Neural cell (in vitro differentiated cells): ENCODE measurements around the gene CPPED1. TPM values are rescaled to one million over a fixed set of nuclear protein-coding genes. Genes with fewer than 3 reads are reported as not detected.

Source experiments
- H2AFZ ChIP-seq: fragments of 200-600, 300-800 bp; sonication (generic), shearing (Covaris generic); 2 replicates; pipeline ENCODE4 v1.6.0; 2014; ENCODE audit warnings: low read depth, mild to moderate bottlenecking, antibody characterized with exemption, low read length, moderate library complexity
- H3F3A ChIP-seq: fragments of 200-600 bp; shearing (Covaris generic); 2 replicates; pipeline ENCODE4 v1.6.1; 2016; ENCODE audit warnings: mild to moderate bottlenecking, moderate library complexity, mixed read lengths, antibody characterized with exemption, low read length; ENCODE audit not compliant: insufficient read depth, poor library complexity, severe bottlenecking
- H3K27ac ChIP-seq: fragments of 200-600, 300-800 bp; sonication (generic), shearing (Covaris generic); 2 replicates; pipeline ENCODE4 v1.5.1; 2014; ENCODE audit warnings: mild to moderate bottlenecking, low read length, moderate library complexity
- H3K27me3 ChIP-seq: fragments of 300-800, 200-600 bp; sonication (generic), shearing (Covaris generic); 2 replicates; pipeline ENCODE4 v1.6.0; 2014; ENCODE audit warnings: mild to moderate bottlenecking, low read depth, low read length, moderate library complexity; ENCODE audit not compliant: insufficient read depth
- H3K36me3 ChIP-seq: fragments of 300-800, 200-600 bp; sonication (generic), shearing (Covaris generic); 2 replicates; pipeline ENCODE4 v1.5.1; 2014; ENCODE audit warnings: mild to moderate bottlenecking, antibody characterized with exemption, low read length, moderate library complexity; ENCODE audit not compliant: insufficient read depth
- H3K4me2 ChIP-seq: fragments of 300-800, 200-600 bp; sonication (generic), shearing (Covaris generic); 2 replicates; pipeline ENCODE4 v1.6.0; 2014; ENCODE audit warnings: mild to moderate bottlenecking, low read length
- H3K4me3 ChIP-seq: fragments of 300-800, 200-600 bp; sonication (generic), shearing (Covaris generic); 2 replicates; pipeline ENCODE4 v1.5.1; 2014; ENCODE audit warnings: mild to moderate bottlenecking, low read length, moderate library complexity
- H3K79me2 ChIP-seq: fragments of 200-600 bp; shearing (Covaris generic); replicated peaks from 2 replicates; pipeline ENCODE4 v1.6.0; 2014; ENCODE audit warnings: mild to moderate bottlenecking, low read length, moderate library complexity; ENCODE audit not compliant: insufficient read depth
- H3K9ac ChIP-seq: fragments of 300-800, 200-600 bp; sonication (generic), shearing (Covaris generic); 2 replicates; pipeline ENCODE4 v1.6.1; 2016; ENCODE audit warnings: mild to moderate bottlenecking, low read length, mixed read lengths
- H3K9me2 ChIP-seq: fragments of 200-600 bp; shearing (Covaris generic); 2 replicates; pipeline ENCODE4 v1.6.1; 2016; ENCODE audit warnings: mild to moderate bottlenecking, low read length, mixed read lengths; ENCODE audit not compliant: insufficient read depth
- H3K9me3 ChIP-seq: fragments of 200-600, 300-800 bp; sonication (generic), shearing (Covaris generic); 2 replicates; pipeline ENCODE4 v1.6.1; 2016; ENCODE audit warnings: mild to moderate bottlenecking, mixed run types, low read length, moderate library complexity, mixed read lengths
- H4K20me1 ChIP-seq: fragments of 200-600 bp; shearing (Covaris generic); 2 replicates; pipeline ENCODE4 v1.6.1; 2016; ENCODE audit warnings: mild to moderate bottlenecking, mixed run types; ENCODE audit not compliant: insufficient read depth
- EP300 ChIP-seq: fragments of 450-650 bp; conservative IDR thresholded peaks from 2 replicates; pipeline ENCODE4 v1.6.1; 2014; ENCODE audit warnings: antibody characterized with exemption, mild to moderate bottlenecking, moderate library complexity; ENCODE audit not compliant: poor library complexity, severe bottlenecking
- EZH2 ChIP-seq: fragments of 200-600, 300-800 bp; shearing (Covaris generic), sonication (generic); IDR thresholded peaks from 2 replicates; pipeline ENCODE4 v1.6.1; 2014; ENCODE audit warnings: antibody characterized with exemption, low read length, borderline replicate concordance, mild to moderate bottlenecking; ENCODE audit not compliant: insufficient read depth, poor library complexity, severe bottlenecking
- MXI1 ChIP-seq: fragments of 450-650 bp; conservative IDR thresholded peaks from 2 replicates; pipeline ENCODE4 v1.6.1; 2014; ENCODE audit warnings: antibody characterized with exemption, mild to moderate bottlenecking; ENCODE audit not compliant: poor library complexity, severe bottlenecking
- POLR2AphosphoS5 ChIP-seq: IDR thresholded peaks from 2 replicates; pipeline ENCODE4 v1.6.1; 2012
- RAD21 ChIP-seq: fragments of 450-650 bp; conservative IDR thresholded peaks from 2 replicates; pipeline ENCODE4 v1.6.1; 2014; ENCODE audit warnings: antibody characterized with exemption, mild to moderate bottlenecking, moderate library complexity
- SMC3 ChIP-seq: fragments of 450-650 bp; conservative IDR thresholded peaks from 2 replicates; pipeline ENCODE4 v1.6.1; 2014; ENCODE audit warnings: antibody characterized with exemption, mild to moderate bottlenecking, moderate library complexity; ENCODE audit not compliant: poor library complexity
- TAF1 ChIP-seq: IDR thresholded peaks from 2 replicates; pipeline ENCODE4 v1.6.1; 2012; ENCODE audit warnings: low read depth
- polyA plus RNA-seq: library from polyadenylated mRNA; depleted of rRNA; stranded (reverse); fragments of >200 nt; gene quantifications from 2 replicates; pipeline ENCODE4 v1.2.3, GENCODE V29; 2014
- TF ChIP-seq, protein P1 (sequence below): IDR thresholded peaks from 2 replicates; pipeline ENCODE4 v1.6.1; 2012; ENCODE audit warnings: borderline replicate concordance
- TF ChIP-seq, protein P2 (sequence below): fragments of 450-650 bp; IDR thresholded peaks from 2 replicates; pipeline ENCODE4 v1.5.1; 2014; ENCODE audit warnings: antibody characterized with exemption, mild to moderate bottlenecking, moderate library complexity; ENCODE audit not compliant: poor library complexity, severe bottlenecking

The CPPED1 gene
- polyA plus RNA-seq, 1 donor from 2014 or later = 2.5 TPM

DNA sequence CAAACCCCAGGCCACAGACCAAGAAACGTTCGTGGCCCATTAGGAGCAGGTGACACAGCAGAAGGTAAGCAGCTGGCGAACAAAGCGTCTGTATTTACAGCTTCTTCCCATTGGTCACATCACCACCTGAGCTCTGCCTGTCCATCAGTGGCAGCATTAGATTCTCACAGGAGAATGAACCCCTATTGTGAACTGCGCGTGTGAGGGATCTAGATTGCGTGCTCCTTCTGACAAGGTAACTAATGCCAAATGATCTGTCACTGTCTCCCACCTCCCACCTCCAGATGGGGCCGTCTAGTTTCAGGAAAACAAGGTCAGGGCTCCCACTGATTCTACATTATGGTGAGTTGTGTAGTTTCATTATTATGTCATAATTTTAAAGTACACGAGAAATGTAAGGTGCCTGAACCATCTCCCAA is 186.3 kb downstream of the CPPED1 start:
- H3K9me3 ChIP-seq = no peaks in the 10 kb centered on the region
- TF ChIP-seq RAD21 (no peak), EZH2 (no peak), TAF1 (no peak), MXI1 (no peak), EP300 (no peak), POLR2AphosphoS5 (no peak), SMC3 (no peak)
- TF ChIP-seq, protein P1, sequence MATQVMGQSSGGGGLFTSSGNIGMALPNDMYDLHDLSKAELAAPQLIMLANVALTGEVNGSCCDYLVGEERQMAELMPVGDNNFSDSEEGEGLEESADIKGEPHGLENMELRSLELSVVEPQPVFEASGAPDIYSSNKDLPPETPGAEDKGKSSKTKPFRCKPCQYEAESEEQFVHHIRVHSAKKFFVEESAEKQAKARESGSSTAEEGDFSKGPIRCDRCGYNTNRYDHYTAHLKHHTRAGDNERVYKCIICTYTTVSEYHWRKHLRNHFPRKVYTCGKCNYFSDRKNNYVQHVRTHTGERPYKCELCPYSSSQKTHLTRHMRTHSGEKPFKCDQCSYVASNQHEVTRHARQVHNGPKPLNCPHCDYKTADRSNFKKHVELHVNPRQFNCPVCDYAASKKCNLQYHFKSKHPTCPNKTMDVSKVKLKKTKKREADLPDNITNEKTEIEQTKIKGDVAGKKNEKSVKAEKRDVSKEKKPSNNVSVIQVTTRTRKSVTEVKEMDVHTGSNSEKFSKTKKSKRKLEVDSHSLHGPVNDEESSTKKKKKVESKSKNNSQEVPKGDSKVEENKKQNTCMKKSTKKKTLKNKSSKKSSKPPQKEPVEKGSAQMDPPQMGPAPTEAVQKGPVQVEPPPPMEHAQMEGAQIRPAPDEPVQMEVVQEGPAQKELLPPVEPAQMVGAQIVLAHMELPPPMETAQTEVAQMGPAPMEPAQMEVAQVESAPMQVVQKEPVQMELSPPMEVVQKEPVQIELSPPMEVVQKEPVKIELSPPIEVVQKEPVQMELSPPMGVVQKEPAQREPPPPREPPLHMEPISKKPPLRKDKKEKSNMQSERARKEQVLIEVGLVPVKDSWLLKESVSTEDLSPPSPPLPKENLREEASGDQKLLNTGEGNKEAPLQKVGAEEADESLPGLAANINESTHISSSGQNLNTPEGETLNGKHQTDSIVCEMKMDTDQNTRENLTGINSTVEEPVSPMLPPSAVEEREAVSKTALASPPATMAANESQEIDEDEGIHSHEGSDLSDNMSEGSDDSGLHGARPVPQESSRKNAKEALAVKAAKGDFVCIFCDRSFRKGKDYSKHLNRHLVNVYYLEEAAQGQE = no peak
- TF ChIP-seq, protein P2, sequence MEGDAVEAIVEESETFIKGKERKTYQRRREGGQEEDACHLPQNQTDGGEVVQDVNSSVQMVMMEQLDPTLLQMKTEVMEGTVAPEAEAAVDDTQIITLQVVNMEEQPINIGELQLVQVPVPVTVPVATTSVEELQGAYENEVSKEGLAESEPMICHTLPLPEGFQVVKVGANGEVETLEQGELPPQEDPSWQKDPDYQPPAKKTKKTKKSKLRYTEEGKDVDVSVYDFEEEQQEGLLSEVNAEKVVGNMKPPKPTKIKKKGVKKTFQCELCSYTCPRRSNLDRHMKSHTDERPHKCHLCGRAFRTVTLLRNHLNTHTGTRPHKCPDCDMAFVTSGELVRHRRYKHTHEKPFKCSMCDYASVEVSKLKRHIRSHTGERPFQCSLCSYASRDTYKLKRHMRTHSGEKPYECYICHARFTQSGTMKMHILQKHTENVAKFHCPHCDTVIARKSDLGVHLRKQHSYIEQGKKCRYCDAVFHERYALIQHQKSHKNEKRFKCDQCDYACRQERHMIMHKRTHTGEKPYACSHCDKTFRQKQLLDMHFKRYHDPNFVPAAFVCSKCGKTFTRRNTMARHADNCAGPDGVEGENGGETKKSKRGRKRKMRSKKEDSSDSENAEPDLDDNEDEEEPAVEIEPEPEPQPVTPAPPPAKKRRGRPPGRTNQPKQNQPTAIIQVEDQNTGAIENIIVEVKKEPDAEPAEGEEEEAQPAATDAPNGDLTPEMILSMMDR = no peak
- no peaks in the 10 kb centered on the region for H3K9me2 ChIP-seq
- H3K36me3 ChIP-seq = no peaks in the 10 kb centered on the region
- H3K9ac ChIP-seq = no peak overlapping the region
- H4K20me1 ChIP-seq = no peaks in the 10 kb centered on the region
- H3K4me3 ChIP-seq = no peak overlapping the region
- H2AFZ ChIP-seq = no peak overlapping the region
- no peaks in the 10 kb centered on the region for H3K27me3 ChIP-seq
- no peak overlapping the region for H3K27ac ChIP-seq
- H3K4me2 ChIP-seq = no peak overlapping the region
- H3K79me2 ChIP-seq = no peaks in the 10 kb centered on the region
- H3F3A ChIP-seq = no peaks in the 10 kb centered on the region

DNA sequence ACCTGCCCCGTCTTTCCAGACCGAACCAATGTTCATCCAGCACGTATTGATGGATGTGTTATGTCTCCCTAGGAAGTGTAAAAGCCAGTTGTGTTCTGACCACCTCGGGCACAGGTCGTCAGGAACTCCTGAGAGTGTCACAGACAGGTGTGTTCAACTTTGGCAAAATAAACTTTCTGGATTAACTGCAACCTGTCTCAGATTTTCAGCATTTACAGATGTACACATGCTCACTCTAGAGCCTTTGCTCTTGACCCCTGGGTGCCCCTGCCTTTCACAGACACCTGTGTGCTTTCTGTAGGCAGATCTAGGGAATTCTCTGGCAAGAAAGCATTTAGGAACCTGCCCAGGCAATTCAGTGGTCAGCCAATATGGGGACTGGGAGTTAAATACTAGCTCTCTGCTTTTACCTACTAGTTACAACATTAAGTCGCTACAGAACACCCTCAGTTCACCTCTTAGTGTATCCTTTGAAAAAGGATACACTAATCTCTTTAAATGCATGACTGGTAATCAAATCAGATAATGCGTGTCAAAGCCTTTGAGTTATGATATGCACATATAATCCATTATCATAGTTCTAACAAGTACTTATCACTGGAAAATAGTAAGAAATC is 188.9 kb downstream of the CPPED1 start:
- no peaks in the 10 kb centered on the region for H3K9me3 ChIP-seq
- H3K9me2 ChIP-seq = no peaks in the 10 kb centered on the region
- no peak overlapping the region for H3K27ac ChIP-seq
- no peaks in the 10 kb centered on the region for H3K36me3 ChIP-seq
- H3F3A ChIP-seq = no peaks in the 10 kb centered on the region
- no peak overlapping the region for H3K4me3 ChIP-seq
- no peak overlapping the region for H3K9ac ChIP-seq
- H4K20me1 ChIP-seq = no peaks in the 10 kb centered on the region
- no peak for TF ChIP-seq EP300
- H2AFZ ChIP-seq = no peak overlapping the region
- H3K27me3 ChIP-seq = no peaks in the 10 kb centered on the region
- no peaks in the 10 kb centered on the region for H3K79me2 ChIP-seq
- no peak overlapping the region for H3K4me2 ChIP-seq
